Mesendoderm (in vitro differentiated cells): ENCODE results near the gene RLBP1.
A peak's percentile ranks its signal among the peaks of the same experiment; 100 is the strongest.

Source experiments
- DNase-seq: peaks from one replicate; pipeline ENCODE4 v3.0.0; 2013
- H2AK5ac ChIP-seq: 2 replicates; pipeline ENCODE4 v1.6.1; 2013; ENCODE audit warnings: low read length, inconsistent platforms
- H2BK120ac ChIP-seq: 2 replicates; pipeline ENCODE4 v1.6.1; 2013; ENCODE audit warnings: low read depth, mild to moderate bottlenecking, low read length, moderate library complexity, mixed read lengths
- H2BK15ac ChIP-seq: replicated peaks from 2 replicates; pipeline ENCODE4 v1.6.1; 2013; ENCODE audit warnings: low read depth, mild to moderate bottlenecking, moderate library complexity
- H2BK5ac ChIP-seq: 2 replicates; pipeline ENCODE4 v1.6.1; 2013; ENCODE audit warnings: low read length, inconsistent platforms
- H3K18ac ChIP-seq: 2 replicates; pipeline ENCODE4 v1.6.1; 2013; ENCODE audit warnings: mild to moderate bottlenecking, low read length, mixed read lengths
- H3K23ac ChIP-seq: one replicate; pipeline ENCODE4 v1.6.1; 2013; ENCODE audit warnings: low read length
- H3K27ac ChIP-seq: 2 replicates; pipeline ENCODE4 v1.5.1; 2013; ENCODE audit warnings: low read depth, mild to moderate bottlenecking, inconsistent platforms, low read length, moderate library complexity
- H3K27me3 ChIP-seq: 2 replicates; pipeline ENCODE4 v1.6.1; 2013; ENCODE audit warnings: low read length, control low read depth, mild to moderate bottlenecking, inconsistent platforms; ENCODE audit not compliant: insufficient read depth, poor library complexity
- H3K36me3 ChIP-seq: 2 replicates; pipeline ENCODE4 v1.6.1; 2013; ENCODE audit warnings: low read length, inconsistent platforms; ENCODE audit not compliant: control insufficient read depth, insufficient read depth
- H3K4ac ChIP-seq: one replicate; pipeline ENCODE4 v1.6.1; 2013; ENCODE audit warnings: low read depth, mild to moderate bottlenecking, low read length, moderate library complexity
- H3K4me1 ChIP-seq: 2 replicates; pipeline ENCODE4 v1.6.1; 2013; ENCODE audit warnings: low read depth, low read length, inconsistent platforms; ENCODE audit not compliant: control insufficient read depth
- H3K4me2 ChIP-seq: 2 replicates; pipeline ENCODE4 v1.6.1; 2013; ENCODE audit warnings: low read length
- H3K4me3 ChIP-seq: 2 replicates; pipeline ENCODE4 v1.5.1; 2013; ENCODE audit warnings: mild to moderate bottlenecking, low read length
- H3K56ac ChIP-seq: one replicate; pipeline ENCODE4 v1.6.1; 2013; ENCODE audit warnings: low read length
- H3K79me1 ChIP-seq: 2 replicates; pipeline ENCODE4 v1.6.1; 2013; ENCODE audit warnings: low read length, inconsistent platforms
- H3K79me2 ChIP-seq: 2 replicates; pipeline ENCODE4 v1.6.1; 2013; ENCODE audit warnings: mild to moderate bottlenecking, low read length; ENCODE audit not compliant: control insufficient read depth, insufficient read depth
- H3K9ac ChIP-seq: 2 replicates; pipeline ENCODE4 v1.6.1; 2013; ENCODE audit warnings: low read length, inconsistent platforms
- H4K5ac ChIP-seq: one replicate; pipeline ENCODE4 v1.6.1; 2013; ENCODE audit warnings: low read length
- H4K8ac ChIP-seq: one replicate; pipeline ENCODE4 v1.6.1; 2013; ENCODE audit warnings: low read depth, mild to moderate bottlenecking, control low read depth, low read length, moderate library complexity
- WGBS: extraction: QIAGEN DNeasy Blood & Tissue Kit; methylation state at CpG from one replicate; pipeline ENCODE4 v1.1.7; 2013; ENCODE audit warnings: low lambda C conversion rate, missing lambda C conversion rate; ENCODE audit not compliant: insufficient coverage; ENCODE audit errors: extremely low coverage; 5-methylcytosine and 5-hydroxymethylcytosine counted together

The RLBP1 gene

DNA sequence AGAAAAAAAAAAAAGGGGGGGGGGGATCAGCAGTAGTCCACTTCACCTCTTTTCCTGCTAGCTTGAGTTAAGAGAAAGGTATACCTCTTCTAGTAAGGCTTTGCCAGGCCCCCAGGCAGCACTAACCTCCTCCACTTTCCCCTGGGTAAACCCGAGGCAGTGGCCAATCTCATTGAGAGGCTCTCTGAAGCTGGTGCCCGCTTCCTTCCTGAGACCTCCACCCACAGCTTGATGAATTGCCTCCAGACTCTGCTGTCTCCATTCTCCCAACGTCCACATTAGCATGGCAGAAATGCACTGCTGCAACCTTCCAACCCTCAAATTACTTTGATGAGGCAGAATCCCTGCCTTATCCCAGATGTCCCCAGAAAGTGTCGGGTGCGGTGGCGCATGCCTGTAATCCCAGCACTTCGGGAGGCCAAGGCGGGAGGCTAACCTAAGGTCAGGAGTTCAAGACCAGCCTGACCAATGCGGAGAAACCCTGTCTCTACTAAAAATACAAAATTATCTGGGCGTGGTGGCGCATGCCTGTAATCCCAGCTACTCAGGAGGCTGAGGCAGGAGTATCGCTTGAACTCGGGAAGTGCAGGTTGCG, 15.3 kb downstream of the RLBP1 start:
- Histone ChIP-seq H3K4me3 (no peak overlapping the region), H3K27me3 (no peaks in the 10 kb centered on the region), H2BK15ac (no peak overlapping the region), H3K27ac (no peak overlapping the region), H3K79me2 (no peaks in the 10 kb centered on the region), H3K36me3 (no peaks in the 10 kb centered on the region), H3K9ac (no peak overlapping the region), H3K79me1 (no peaks in the 10 kb centered on the region), H3K4ac (no peak overlapping the region), H4K5ac (no peak overlapping the region), H4K8ac (no peak overlapping the region), H3K56ac (no peak overlapping the region), H3K23ac (no peak overlapping the region), H2BK5ac (no peak overlapping the region), H3K4me1 (no peaks in the 10 kb centered on the region), H2BK120ac (no peak overlapping the region), H3K4me2 (no peak overlapping the region), H3K18ac (no peak overlapping the region), H2AK5ac (no peak overlapping the region)
- DNase-seq = no peak
- WGBS = no CpG with 5 or more reads among the region's 14 CpGs

DNA sequence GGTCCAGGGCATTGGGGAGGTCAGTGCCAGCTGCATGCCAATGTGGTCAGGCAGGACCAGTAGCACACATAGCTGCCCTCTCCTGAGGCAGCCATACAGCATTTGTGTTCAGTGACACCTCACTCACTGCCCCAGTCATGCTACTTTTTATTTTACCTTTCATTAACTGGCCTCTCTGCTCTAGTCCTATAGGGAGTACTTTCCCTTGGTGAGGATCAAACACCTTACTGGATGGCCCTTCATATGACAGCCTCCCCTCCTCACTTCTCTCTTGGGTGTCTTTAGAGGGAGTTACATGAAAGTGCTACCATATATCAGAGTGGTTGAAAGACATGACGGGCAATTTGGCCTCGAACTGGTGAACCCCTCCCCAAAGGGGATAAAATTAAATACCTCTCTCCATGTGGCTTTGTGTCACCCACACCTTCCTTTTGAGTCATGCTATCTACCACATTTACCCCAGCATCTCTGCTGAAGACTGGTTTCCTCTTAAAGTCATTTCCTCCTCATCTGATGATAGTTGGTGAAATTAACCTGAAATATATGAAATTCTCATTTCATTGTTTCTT, 17.6 kb downstream of the RLBP1 start:
- no peaks in the 10 kb centered on the region for H3K79me2 ChIP-seq
- no peak overlapping the region for H4K8ac ChIP-seq
- no peak overlapping the region for H4K5ac ChIP-seq
- H3K4ac ChIP-seq = no peak overlapping the region
- H2BK5ac ChIP-seq = no peak overlapping the region
- H3K4me1 ChIP-seq = peaks cover 7% of the 10 kb centered on the region
- no peak overlapping the region for H3K56ac ChIP-seq
- no peak overlapping the region for H3K18ac ChIP-seq
- H2BK15ac ChIP-seq = no peak overlapping the region
- H3K79me1 ChIP-seq = no peaks in the 10 kb centered on the region
- H3K23ac ChIP-seq = no peak overlapping the region
- no CpG with 5 or more reads among the region's 2 CpGs for WGBS
- no peak overlapping the region for H2BK120ac ChIP-seq
- no peaks in the 10 kb centered on the region for H3K36me3 ChIP-seq
- no peak overlapping the region for H3K4me3 ChIP-seq
- no peak overlapping the region for H2AK5ac ChIP-seq
- DNase-seq = no peak
- no peaks in the 10 kb centered on the region for H3K27me3 ChIP-seq
- no peak overlapping the region for H3K4me2 ChIP-seq
- H3K9ac ChIP-seq = no peak overlapping the region
- no peak overlapping the region for H3K27ac ChIP-seq

DNA sequence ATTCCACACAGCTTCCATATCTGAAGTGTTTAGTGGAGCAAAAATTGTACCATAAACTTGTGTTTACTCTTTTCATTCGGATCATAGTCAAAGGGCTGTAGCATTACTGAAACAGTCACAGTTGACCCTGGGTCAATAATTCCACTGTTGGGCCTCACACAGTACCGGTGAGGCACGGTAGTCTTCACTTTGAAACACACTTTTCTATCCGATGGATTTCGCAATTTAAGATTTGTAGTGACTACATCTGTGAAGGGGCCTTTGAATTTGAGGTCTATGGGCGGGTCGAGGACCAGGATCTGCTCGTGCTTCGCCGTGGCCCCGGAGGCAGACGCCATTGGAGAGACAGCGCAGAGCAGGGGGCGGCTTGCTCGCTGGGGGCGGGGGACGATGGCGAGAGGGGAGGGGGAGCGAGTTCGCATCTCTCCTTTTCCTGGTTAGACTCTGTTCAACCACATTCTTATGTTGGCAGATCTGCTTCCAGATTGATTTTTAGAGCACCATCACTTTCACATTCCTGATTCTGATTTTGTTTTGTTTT, 19.8 kb downstream of the RLBP1 start:
- H3K18ac ChIP-seq = no peak overlapping the region
- peaks cover 12% of the 10 kb centered on the region for H3K4me1 ChIP-seq
- WGBS = no CpG with 5 or more reads among the region's 20 CpGs
- no peak overlapping the region for H3K4me3 ChIP-seq
- H3K56ac ChIP-seq = no peak overlapping the region
- no peaks in the 10 kb centered on the region for H3K79me2 ChIP-seq
- no peaks in the 10 kb centered on the region for H3K36me3 ChIP-seq
- no peak overlapping the region for H3K9ac ChIP-seq
- H3K23ac ChIP-seq = no peak overlapping the region
- H4K8ac ChIP-seq = no peak overlapping the region
- H2BK15ac ChIP-seq = no peak overlapping the region
- DNase-seq = no peak
- H4K5ac ChIP-seq = no peak overlapping the region
- no peak overlapping the region for H2BK5ac ChIP-seq
- no peaks in the 10 kb centered on the region for H3K27me3 ChIP-seq
- H2BK120ac ChIP-seq = no peak overlapping the region
- no peak overlapping the region for H3K27ac ChIP-seq
- H3K79me1 ChIP-seq = no peaks in the 10 kb centered on the region
- no peak overlapping the region for H3K4me2 ChIP-seq
- no peak overlapping the region for H2AK5ac ChIP-seq
- H3K4ac ChIP-seq = no peak overlapping the region

DNA sequence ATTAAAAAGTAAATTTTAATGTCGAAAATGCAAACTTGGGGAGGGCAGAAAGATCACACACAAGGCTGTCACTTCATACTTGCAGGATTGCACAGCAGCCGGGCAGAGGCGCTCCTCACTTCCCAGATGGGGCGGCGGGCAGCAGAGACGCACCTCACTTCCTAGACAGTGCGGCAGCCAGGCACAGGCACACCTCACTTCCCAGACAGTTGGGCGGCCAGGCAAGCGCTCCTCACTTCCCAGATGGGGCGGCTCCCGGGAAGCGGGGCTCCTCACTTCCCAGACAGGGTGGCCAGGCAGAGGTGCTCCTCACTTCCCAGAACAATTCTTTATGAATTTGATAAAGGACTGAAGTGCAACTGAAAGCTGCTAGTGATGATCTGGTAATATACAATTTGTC, 21.2 kb downstream of the RLBP1 start:
- H2BK120ac ChIP-seq = no peak overlapping the region
- WGBS = no CpG with 5 or more reads among the region's 12 CpGs
- H3K36me3 ChIP-seq = no peaks in the 10 kb centered on the region
- H3K79me2 ChIP-seq = no peaks in the 10 kb centered on the region
- no peaks in the 10 kb centered on the region for H3K79me1 ChIP-seq
- no peak overlapping the region for H3K4ac ChIP-seq
- H3K9ac ChIP-seq = peak overlapping the region; percentile 22
- no peak overlapping the region for H2BK5ac ChIP-seq
- H3K27me3 ChIP-seq = no peaks in the 10 kb centered on the region
- no peak overlapping the region for H3K4me3 ChIP-seq
- no peak overlapping the region for H3K23ac ChIP-seq
- H3K4me1 ChIP-seq = peaks cover 12% of the 10 kb centered on the region
- no peak overlapping the region for H3K56ac ChIP-seq
- no peak for DNase-seq
- no peak overlapping the region for H4K8ac ChIP-seq
- H2BK15ac ChIP-seq = no peak overlapping the region
- no peak overlapping the region for H2AK5ac ChIP-seq
- H3K18ac ChIP-seq = no peak overlapping the region
- no peak overlapping the region for H4K5ac ChIP-seq
- no peak overlapping the region for H3K4me2 ChIP-seq
- no peak overlapping the region for H3K27ac ChIP-seq

DNA sequence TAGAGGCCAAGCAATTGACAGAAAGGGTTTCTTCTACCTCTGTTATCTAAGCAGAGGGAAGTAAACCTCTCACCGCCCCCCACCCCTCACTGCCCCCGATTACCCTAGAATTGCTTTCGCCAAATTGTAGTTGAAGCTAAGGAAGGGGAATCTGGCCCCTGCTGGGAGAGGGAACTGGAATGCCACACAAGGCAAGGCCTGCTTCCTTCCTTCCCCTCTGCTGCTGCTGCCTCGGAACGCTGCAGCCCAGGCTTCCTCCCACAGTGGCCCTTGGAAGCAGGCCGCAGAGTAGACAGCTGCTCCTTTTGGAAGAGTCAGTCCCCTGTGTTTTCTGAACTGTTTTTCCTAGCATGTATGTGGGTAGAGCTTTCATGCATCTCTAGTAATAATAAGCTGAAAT, 21.6 kb downstream of the RLBP1 start:
- H3K56ac ChIP-seq = peak overlapping the region; percentile 56
- no peak overlapping the region for H4K5ac ChIP-seq
- H3K27ac ChIP-seq = no peak overlapping the region
- H2AK5ac ChIP-seq = no peak overlapping the region
- H3K4me3 ChIP-seq = no peak overlapping the region
- H2BK120ac ChIP-seq = no peak overlapping the region
- no peak overlapping the region for H4K8ac ChIP-seq
- H3K27me3 ChIP-seq = no peaks in the 10 kb centered on the region
- no peaks in the 10 kb centered on the region for H3K79me2 ChIP-seq
- no peak overlapping the region for H2BK15ac ChIP-seq
- H3K9ac ChIP-seq = no peak overlapping the region
- no CpG with 5 or more reads among the region's 6 CpGs for WGBS
- H3K18ac ChIP-seq = peak overlapping the region; percentile 12
- no peak overlapping the region for H2BK5ac ChIP-seq
- H3K4ac ChIP-seq = no peak overlapping the region
- H3K79me1 ChIP-seq = no peaks in the 10 kb centered on the region
- H3K23ac ChIP-seq = no peak overlapping the region
- H3K4me1 ChIP-seq = peaks cover 12% of the 10 kb centered on the region
- peak; percentile 93 for DNase-seq
- H3K36me3 ChIP-seq = no peaks in the 10 kb centered on the region
- no peak overlapping the region for H3K4me2 ChIP-seq

DNA sequence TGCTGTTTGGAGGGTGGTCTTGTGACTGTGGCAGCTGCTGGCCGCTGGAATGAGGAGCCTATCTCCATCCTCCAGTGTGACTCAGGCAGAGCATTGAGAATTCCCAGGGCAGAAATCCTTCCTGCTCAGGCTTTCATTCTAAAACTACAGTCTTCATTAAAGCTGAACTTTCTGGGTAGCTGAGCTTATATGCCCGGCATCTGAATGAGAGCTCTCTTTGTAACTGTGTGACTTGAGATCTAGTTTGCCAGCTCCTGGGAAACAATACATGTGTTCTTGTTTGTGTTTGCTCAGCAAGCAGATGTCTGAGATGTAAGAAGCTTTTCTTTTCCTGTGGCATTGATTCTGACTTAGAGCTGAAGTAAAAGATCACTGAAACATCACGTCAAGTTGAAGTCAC, 22.4 kb downstream of the RLBP1 start:
- Histone ChIP-seq H3K36me3 (no peaks in the 10 kb centered on the region), H3K56ac (peak overlapping the region; percentile 56), H3K79me2 (no peaks in the 10 kb centered on the region), H3K27ac (no peak overlapping the region), H3K4me3 (no peak overlapping the region), H3K18ac (peak overlapping the region; percentile 3), H2BK5ac (no peak overlapping the region), H3K27me3 (no peaks in the 10 kb centered on the region), H2AK5ac (no peak overlapping the region), H3K4me1 (peaks cover 12% of the 10 kb centered on the region), H3K79me1 (no peaks in the 10 kb centered on the region), H2BK120ac (no peak overlapping the region), H3K23ac (no peak overlapping the region), H4K8ac (no peak overlapping the region), H3K4me2 (no peak overlapping the region), H3K4ac (no peak overlapping the region), H3K9ac (no peak overlapping the region), H2BK15ac (no peak overlapping the region), H4K5ac (no peak overlapping the region)
- no CpG with 5 or more reads among the region's 3 CpGs for WGBS
- no peak for DNase-seq
